ENCODE data around the gene ANKH. TPM values are rescaled to one million over a fixed set of nuclear protein-coding genes. Genes with fewer than 3 reads are reported as not detected.
A peak's percentile ranks its signal among the peaks of the same experiment; 100 is the strongest.

ANKH gene
- total RNA-seq, 1 donor from 2014 or later = 75.9 TPM

- DNase-seq (ENCODE audit: low spot score) (no peak), ATAC-seq (no peak)
These were observed 129.7 kb downstream of the ANKH start for GRCh38 chr5:14741801-14742440.

GRCh38 chr5:14741131-14741530 lies 130.4 kb downstream of the ANKH start:
- no peak for ATAC-seq

GRCh38 chr5:14739981-14740380 lies 131.6 kb downstream of the ANKH start:
- DNase-seq (ENCODE audit: low spot score) (no peak), ATAC-seq (no peak)

More at GRCh38 chr5:14741131-14741530, 130.4 kb downstream of the ANKH start:
- no peak for DNase-seq (ENCODE audit: low spot score)

- DNase-seq (ENCODE audit: low spot score) = no peak
- no peak for ATAC-seq
These were observed 132.0 kb downstream of the ANKH start for GRCh38 chr5:14739538-14739937.

GRCh38 chr5:14738050-14738449 lies 133.5 kb downstream of the ANKH start:
- no peak for DNase-seq (ENCODE audit: low spot score)
- ATAC-seq = no peak

- DNase-seq (ENCODE audit: low spot score) (no peak), ATAC-seq (no peak)
These were observed 134.3 kb downstream of the ANKH start for GRCh38 chr5:14737291-14737690.

- peak; percentile 94 for ATAC-seq
- DNase-seq (ENCODE audit: low spot score) = peak; percentile 80
These were observed 135.6 kb downstream of the ANKH start for GRCh38 chr5:14735944-14736343.

- DNase-seq (ENCODE audit: low spot score) (no peak), ATAC-seq (no peak)
These were observed 137.2 kb downstream of the ANKH start for GRCh38 chr5:14734396-14734795.

- no peak for DNase-seq (ENCODE audit: low spot score)
- no peak for ATAC-seq
These were observed 137.9 kb downstream of the ANKH start for GRCh38 chr5:14733661-14734060.

GRCh38 chr5:14732991-14733390 lies 138.6 kb downstream of the ANKH start:
- ATAC-seq (no peak), DNase-seq (ENCODE audit: low spot score) (no peak)

- ATAC-seq (no peak), DNase-seq (ENCODE audit: low spot score) (no peak)
These were observed 140.7 kb downstream of the ANKH start for GRCh38 chr5:14730881-14731280.

GRCh38 chr5:14730466-14730865 lies 141.1 kb downstream of the ANKH start:
- ATAC-seq (no peak), DNase-seq (ENCODE audit: low spot score) (no peak)

- DNase-seq (ENCODE audit: low spot score) = no peak
- no peak for ATAC-seq
These were observed 141.9 kb downstream of the ANKH start for GRCh38 chr5:14729448-14730385.

- ATAC-seq = peak; percentile 90
- peak; percentile 91 for DNase-seq (ENCODE audit: low spot score)
These were observed 143.1 kb downstream of the ANKH start for GRCh38 chr5:14728459-14728938.

GRCh38 chr5:14727928-14728458 lies 143.6 kb downstream of the ANKH start:
- no peak for DNase-seq (ENCODE audit: low spot score)
- peak; percentile 16 for ATAC-seq

GRCh38 chr5:14727428-14727865 lies 144.1 kb downstream of the ANKH start:
- peak; percentile 80 for ATAC-seq
- peak; percentile 81 for DNase-seq (ENCODE audit: low spot score)

GRCh38 chr5:14726066-14726838 lies 145.3 kb downstream of the ANKH start:
- no peak for ATAC-seq

GRCh38 chr5:14724633-14725032 lies 146.9 kb downstream of the ANKH start:
- DNase-seq (ENCODE audit: low spot score) (no peak), ATAC-seq (no peak)

More at GRCh38 chr5:14726066-14726838, 145.3 kb downstream of the ANKH start:
- no peak for DNase-seq (ENCODE audit: low spot score)

GRCh38 chr5:14723701-14724132 lies 147.9 kb downstream of the ANKH start:
- ATAC-seq (no peak), DNase-seq (ENCODE audit: low spot score) (no peak)

- no peak for ATAC-seq
These were observed 148.7 kb downstream of the ANKH start for GRCh38 chr5:14722923-14723322.

More at GRCh38 chr5:14722923-14723322, 148.7 kb downstream of the ANKH start:
- no peak for DNase-seq (ENCODE audit: low spot score)

Data from left lobe of liver (tissue), 2 donors.